ENCODE data around the gene PI4K2A.

PI4K2A gene

DNA sequence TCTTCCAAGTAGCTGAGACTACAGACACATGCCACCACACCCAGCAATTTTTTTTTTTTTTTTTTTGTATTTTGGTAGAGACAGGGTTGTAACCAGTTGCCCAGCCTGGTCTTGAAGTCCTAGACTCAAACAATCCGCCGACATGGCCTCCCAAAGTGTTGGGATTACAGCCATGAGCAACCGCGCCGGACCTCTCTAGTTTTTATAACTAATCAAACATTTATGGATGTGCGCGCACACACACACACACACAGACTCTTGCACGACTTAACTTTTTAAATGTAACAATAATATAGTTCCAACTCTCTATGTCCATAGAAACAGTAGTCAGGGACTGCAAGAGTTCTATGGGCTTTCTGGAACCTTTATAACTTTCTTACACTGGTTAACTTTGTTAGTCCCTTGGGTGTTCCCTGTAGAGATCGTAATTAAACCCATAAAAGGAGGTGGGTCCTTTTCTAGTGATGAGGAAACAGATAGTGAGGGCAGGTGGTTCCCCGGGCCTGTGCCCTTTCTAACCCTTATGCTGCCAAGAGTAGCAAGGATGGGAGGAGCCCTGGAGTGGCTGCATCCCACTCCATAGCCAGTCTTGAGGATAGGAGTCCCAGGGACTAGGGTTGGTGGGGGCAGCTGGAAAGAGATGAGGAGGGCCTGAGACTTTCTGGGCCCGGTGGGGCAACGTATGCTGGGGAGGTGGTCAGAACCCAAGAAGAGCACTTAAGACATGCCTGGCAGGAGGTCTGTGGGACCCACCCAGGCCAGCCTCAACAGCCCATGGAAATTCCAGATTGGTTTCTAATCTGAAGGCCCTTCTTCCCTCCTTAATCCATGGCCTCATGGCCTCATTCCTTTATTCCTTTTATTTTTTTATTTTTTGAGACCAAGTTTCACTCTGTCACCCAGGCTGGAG is 81.7 kb downstream of the PI4K2A start:
- in situ Hi-C loops (cut with HindIII; ENCODE audit: low sequenced_read_pairs) = no loop called here

- in situ Hi-C loops (cut with HindIII; ENCODE audit: low sequenced_read_pairs) = no loop called here
Measured at GRCh38 chr10:97723001-97723400, 82.5 kb downstream of the PI4K2A start.

DNA sequence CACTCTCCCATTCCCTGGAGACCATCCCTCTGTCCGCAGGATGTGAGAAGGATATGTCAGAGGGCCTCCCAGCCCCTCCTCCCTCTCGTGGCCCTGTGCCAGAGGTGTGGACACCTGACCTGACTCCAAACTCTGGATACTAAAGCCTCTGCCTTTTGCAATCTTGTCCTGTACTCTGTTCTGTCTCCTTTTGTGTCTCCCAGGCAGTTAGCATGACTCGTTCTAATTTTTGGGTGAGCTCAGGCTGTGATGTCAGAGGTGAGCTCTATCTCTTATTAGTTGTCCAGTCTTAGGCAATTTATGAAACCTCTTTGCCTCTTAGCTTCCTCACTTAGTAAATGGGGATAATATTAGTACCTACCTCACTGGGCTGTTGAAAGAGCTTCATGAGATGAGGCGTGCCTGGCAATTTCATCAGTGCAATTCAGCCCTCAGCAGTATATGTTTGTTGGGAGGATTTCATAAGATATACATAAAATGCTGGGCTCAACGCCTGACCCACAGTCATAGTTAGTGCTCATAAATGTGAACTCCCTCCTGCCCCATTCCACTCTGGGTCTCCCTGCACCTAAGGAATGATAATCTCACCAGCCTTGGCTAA is 84.0 kb downstream of the PI4K2A start:
- in situ Hi-C loops (cut with HindIII; ENCODE audit: low sequenced_read_pairs) = no loop called here
